ENCODE measurements around the gene UBE2N. TPM values are rescaled to one million over a fixed set of nuclear protein-coding genes. Genes with fewer than 3 reads are reported as not detected.
"Not testable (repeated sequence)": the region's sequence is repeated elsewhere in the genome, so short reads cannot be mapped to it uniquely, and the experiment has no call there.

Gene UBE2N
- total RNA-seq, 4 donors from 2014 or later: 22.5 to 44.8 (median 40.6) TPM

DNA sequence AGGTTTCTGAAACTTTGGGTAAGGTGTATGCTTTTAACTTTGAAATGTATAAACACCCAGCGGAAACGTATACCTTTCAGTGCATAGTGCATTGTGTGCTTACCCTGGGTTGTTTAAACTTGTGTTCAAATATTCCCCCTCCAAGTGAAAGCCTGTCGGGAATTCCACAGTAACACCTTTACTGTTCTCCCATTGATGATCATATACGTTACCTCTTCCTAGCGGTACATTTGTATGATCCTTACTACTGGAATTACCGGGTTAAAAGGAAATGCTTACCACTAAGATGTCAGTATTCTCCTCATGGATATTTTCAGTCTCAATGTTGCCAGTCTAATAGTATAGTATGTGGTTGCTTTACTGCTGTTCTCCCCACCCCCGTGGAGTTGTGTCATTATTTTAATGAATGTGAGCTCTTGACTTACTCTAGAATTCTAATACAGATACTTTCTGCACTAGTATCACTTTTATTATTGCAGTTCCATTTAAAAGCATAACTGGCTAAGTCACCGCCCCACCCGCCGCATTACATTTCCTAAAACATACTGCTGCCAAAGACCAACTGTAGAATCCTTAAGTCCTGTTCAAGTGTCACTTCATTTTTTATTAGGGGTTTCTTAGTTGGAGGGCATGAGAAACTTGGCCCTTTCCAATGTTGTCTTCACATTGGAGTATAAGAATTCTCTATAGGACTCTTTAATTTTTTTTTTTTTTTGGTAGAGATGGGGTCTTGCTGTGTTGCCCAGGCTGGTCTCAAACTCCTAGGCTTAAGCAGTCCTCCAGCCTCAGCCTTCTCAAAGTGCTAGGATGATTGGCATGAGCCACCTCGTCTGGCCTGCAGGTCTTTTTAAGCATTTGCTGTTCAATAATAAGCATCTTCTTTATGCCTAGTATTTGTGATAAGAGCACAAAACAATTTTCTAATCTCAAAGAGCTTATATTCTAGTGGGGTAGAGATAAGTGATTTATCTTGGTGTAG, 39.1 kb downstream of the UBE2N start:
- intact Hi-C loops (cut with DNase I; ENCODE audit: low total_unique reads): no loop called here
- no peak for TF ChIP-seq POLR2A (IDR thresholded peaks at IDR 0.05)
- TF ChIP-seq, protein P1, sequence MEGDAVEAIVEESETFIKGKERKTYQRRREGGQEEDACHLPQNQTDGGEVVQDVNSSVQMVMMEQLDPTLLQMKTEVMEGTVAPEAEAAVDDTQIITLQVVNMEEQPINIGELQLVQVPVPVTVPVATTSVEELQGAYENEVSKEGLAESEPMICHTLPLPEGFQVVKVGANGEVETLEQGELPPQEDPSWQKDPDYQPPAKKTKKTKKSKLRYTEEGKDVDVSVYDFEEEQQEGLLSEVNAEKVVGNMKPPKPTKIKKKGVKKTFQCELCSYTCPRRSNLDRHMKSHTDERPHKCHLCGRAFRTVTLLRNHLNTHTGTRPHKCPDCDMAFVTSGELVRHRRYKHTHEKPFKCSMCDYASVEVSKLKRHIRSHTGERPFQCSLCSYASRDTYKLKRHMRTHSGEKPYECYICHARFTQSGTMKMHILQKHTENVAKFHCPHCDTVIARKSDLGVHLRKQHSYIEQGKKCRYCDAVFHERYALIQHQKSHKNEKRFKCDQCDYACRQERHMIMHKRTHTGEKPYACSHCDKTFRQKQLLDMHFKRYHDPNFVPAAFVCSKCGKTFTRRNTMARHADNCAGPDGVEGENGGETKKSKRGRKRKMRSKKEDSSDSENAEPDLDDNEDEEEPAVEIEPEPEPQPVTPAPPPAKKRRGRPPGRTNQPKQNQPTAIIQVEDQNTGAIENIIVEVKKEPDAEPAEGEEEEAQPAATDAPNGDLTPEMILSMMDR (IDR thresholded peaks at IDR 0.05): no peak
- 92 to 95% methylated on average over 11 of the region's 11 CpGs for WGBS, 2 donors
- no peak overlapping the region for H3K4me3 ChIP-seq (ENCODE audit: low read depth, poor library complexity, severe bottlenecking)
- DNase-seq (ENCODE audit: low spot score in 2 of 2): no peak

DNA sequence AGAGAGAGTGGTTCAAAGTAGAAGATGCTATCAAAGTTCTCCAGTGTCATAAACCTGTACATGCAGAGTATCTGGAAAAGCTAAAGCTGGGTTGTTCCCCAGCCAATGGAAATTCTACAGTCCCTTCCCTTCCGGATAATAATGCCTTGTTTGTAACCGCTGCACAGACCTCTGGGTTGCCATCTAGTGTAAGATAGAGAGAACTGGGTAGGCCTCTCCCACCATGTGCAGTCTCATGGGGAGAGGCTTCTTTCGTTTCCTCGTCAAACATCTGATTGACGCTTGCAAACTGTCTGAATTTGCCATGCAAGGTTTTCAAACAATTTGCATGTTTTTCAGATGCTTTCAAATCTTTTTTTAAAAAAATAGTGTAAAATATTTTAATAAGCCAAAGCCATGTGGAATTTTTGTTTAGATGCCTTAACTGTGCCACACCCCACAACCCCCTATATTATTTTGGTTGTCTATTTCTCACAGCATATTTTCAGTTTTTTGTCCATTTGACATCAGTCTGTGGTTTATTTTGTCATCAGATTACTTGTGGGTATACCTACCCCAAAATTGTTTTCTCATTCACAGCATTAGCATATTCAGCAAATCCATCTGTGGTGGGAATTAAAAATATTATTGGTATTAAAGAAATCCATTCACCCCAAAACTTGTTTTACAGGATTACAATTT, 42.4 kb downstream of the UBE2N start:
- intact Hi-C loops (cut with DNase I; ENCODE audit: low total_unique reads): loop anchor here (10.0 kb wide), 2 partner anchors 405 to 605 kb away; no protein-coding TSS in a partner anchor
- 18 to 50% methylated on average over 1 to 2 of the region's 5 CpGs for WGBS, 2 donors
- H3K4me3 ChIP-seq (ENCODE audit: low read depth, poor library complexity, severe bottlenecking); DNase-seq (ENCODE audit: low spot score in 2 of 2): not testable (repeated sequence)

DNA sequence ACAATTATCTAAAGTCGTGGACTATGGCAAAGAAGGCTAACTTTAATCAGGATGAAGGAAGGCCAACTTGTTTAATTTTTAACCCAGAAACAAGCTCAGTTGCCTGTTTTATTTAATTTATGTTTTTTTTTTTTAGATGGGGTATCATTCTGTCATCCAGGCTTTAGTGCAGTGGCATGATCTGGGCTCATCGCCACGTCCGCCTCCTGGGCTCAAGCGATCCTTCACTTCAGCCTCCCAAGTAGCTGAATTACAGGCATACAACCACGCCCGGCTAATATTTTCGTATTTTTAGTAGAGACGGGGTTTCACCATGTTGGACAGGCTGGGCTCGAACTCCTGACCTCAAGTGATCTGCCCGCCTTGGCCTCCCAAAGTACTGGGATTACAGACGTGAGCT, 44.3 kb downstream of the UBE2N start:
- intact Hi-C loops (cut with DNase I; ENCODE audit: low total_unique reads): loop anchor here (10.0 kb wide), 2 partner anchors 403 to 603 kb away; no protein-coding TSS in a partner anchor
- TF ChIP-seq POLR2A (IDR thresholded peaks at IDR 0.05): no peak
- TF ChIP-seq, protein P1 (IDR thresholded peaks at IDR 0.05): no peak
- DNase-seq (ENCODE audit: low spot score in 2 of 2): no peak
- WGBS, 2 donors: 71 to 86% methylated on average over 12 of the region's 12 CpGs
- H3K4me3 ChIP-seq (ENCODE audit: low read depth, poor library complexity, severe bottlenecking): no peak overlapping the region

DNA sequence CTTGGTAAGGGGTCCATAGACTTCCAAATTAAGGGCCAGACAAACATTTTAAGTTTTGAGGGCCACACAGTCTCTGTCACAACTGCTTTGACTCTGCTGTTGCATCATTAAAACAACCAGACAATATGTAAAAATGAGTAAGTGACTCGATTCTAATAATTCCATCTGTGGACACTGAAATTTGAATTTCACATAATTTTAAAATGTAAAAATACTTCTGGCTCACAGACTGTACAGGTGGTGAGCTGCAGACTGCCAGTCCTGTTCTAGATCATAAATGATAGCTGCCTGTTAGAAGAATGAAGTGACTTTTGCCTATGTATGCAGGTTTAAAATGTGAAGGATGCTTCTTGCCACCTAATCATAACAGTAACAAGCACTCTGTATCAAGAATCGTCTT, 48.3 kb downstream of the UBE2N start:
- intact Hi-C loops (cut with DNase I; ENCODE audit: low total_unique reads): loop anchor here (10.0 kb wide), 2 partner anchors 399 to 599 kb away; no protein-coding TSS in a partner anchor
- 62 to 67% methylated on average over 2 of the region's 2 CpGs for WGBS, 2 donors
- no peak for DNase-seq (ENCODE audit: low spot score in 2 of 2)
- no peak overlapping the region for H3K4me3 ChIP-seq (ENCODE audit: low read depth, poor library complexity, severe bottlenecking)
- TF ChIP-seq, protein P1 (IDR thresholded peaks at IDR 0.05): no peak
- no peak for TF ChIP-seq POLR2A (IDR thresholded peaks at IDR 0.05)

DNA sequence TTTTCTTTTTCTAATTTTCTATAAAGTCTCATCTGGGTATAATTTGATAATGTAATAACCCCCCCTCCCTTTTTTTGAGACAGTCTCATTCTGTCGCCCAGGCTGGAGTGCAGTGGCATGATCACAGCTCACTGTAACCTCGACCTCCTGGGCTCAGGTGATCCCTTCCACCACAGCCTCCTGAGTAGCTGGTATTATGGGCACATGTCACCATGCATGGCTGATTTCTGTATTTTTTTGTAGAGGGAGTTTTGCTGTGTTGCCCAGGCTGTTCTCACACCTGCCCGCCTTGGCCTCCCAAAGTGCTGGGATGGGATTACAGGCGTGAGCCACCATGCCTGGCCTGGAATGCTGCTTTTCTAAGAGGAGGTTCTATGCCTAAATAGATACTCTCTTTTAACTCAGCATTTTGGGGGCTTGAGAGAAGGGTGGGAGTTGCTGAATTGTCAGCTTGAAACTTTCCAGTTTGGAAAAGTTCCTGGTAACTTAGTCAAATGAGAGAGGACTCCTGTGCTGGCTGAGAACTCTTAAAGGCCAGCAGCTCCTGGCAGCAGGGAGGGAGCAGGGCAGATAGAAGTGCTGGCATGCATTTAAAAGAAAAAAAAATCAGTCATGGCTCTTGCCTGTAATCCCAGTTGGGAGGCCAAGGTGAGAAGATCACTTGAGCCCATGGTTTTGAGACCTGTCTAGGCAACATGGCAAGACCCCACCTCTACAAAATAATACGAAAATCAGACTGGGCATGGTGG, 51.0 kb downstream of the UBE2N start:
- 80 to 87% methylated on average over 5 of the region's 5 CpGs for WGBS, 2 donors
- DNase-seq (ENCODE audit: low spot score in 2 of 2): no peak
- H3K4me3 ChIP-seq (ENCODE audit: low read depth, poor library complexity, severe bottlenecking): no peak overlapping the region
- intact Hi-C loops (cut with DNase I; ENCODE audit: low total_unique reads): loop anchor here (10.0 kb wide), 2 partner anchors 396 to 596 kb away; no protein-coding TSS in a partner anchor
- TF ChIP-seq, protein P1 (IDR thresholded peaks at IDR 0.05): no peak
- no peak for TF ChIP-seq POLR2A (IDR thresholded peaks at IDR 0.05)

Data from lower leg skin (tissue), 4 donors.